NCI-H460 (cell line): ENCODE results near the gene TBC1D9B. TPM values are rescaled to one million over a fixed set of nuclear protein-coding genes. Genes with fewer than 3 reads are reported as not detected.
A peak's percentile ranks its signal among the peaks of the same experiment; 100 is the strongest.

Source experiments
- DNase-seq: peaks from one replicate; pipeline ENCODE4 v3.0.0-alpha.2; 2016; ENCODE audit warnings: low read depth; ENCODE audit errors: extremely low read depth
- polyA plus RNA-seq: library from polyadenylated mRNA; depleted of rRNA; stranded (reverse); fragments of >200 nt; gene quantifications from 2 replicates; pipeline ENCODE4 v1.2.3, GENCODE V29; 2014; cell fraction: nucleus; rRNA removed
- total RNA-seq: library from RNA; depleted of rRNA; stranded (reverse); fragments of >200 nt; shearing (Covaris generic); gene quantifications from 2 replicates; pipeline ENCODE4 v1.2.3, GENCODE V29; 2014; rRNA removed

The TBC1D9B gene
- 44.9 and 45.1 TPM in 2 replicates for total RNA-seq
- 127 and 173 TPM in 2 replicates for polyA plus RNA-seq

DNA sequence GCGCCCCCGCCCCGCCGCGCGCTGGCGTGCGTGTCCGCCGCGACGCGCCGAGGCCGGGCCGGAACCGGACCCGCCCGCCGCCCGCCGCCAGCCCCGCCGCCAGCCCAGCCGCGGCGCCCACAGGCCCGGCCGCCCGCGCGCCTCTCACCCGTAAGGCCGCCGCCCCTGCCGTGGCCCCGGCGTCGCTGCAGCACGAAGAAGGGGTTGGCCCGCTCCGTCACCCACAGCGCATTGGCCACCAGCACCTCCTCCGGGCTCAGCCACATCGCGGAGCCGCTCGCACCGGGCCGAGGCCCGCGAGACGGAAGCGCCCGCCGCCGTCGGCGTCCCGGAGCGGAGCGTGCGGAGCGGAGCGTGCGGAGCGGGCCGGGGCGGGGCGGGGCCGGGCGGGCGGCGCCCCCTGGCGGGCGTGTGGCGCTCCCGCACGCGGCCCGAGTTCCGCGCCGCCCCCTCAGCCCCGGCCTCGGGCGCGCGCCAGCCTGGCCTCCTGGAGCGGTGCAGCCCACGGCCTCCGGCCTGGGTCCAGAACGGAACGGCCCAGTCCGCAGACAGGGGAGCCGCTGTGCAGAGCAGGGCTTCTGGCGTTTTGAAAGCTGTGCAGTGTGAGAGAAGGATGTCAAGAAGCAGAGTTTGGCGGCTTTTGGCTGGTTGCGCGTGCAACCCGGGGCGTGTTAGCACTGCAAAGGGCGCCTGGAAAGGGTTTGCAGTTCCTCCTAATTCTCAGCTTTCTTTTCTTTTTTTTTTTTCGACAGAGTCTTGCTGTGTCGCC is at the start of gene TBC1D9B:
TSS of gene TBC1D9B (minus strand) at position 342 of the 769 bp plus-strand sequence. CDS start at position 266, 76 bp downstream.
- DNase-seq: peak; percentile 58

DNA sequence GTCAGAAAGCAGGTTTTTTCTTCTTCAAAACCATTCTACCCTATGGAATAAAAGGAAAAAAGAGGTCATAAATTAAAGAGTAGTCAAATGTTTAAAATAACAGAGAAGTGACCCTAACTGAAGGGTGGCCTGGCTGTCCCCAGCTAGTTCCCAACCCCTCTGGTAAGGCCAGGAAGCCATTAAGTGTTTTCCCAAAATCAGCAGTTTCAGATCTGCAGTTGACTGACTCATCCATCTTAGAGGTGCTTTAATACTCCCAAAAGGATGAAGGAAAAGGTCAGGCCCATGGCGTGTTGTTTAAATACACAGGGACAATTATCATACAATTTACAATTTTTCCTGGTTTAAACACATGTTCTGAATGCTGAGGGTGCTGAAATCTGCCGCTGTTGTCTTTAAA is 47.9 kb upstream of the TBC1D9B start:
- no peak for DNase-seq

GRCh38 chr5:179955062-179955461 is 47.4 kb upstream of the TBC1D9B start:
- DNase-seq: no peak

DNA sequence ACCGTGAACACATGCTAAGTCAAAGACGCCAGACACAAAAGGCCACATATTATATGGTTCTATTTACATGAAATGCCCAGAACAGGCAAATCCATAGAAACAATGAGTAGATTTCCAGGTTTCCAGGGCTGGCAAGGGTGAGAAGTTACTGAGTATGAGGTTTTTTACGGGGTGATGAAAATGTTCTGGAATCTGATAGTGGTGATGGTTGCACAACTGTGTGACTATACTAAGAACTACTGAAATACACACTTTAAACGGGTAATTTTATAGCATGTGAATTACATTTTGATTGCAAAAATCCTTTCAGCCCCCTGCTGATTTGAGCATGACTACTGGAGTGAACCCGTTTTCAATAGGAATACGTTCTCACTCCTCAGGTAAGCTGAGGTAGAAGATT is 46.7 kb upstream of the TBC1D9B start:
- no peak for DNase-seq

DNA sequence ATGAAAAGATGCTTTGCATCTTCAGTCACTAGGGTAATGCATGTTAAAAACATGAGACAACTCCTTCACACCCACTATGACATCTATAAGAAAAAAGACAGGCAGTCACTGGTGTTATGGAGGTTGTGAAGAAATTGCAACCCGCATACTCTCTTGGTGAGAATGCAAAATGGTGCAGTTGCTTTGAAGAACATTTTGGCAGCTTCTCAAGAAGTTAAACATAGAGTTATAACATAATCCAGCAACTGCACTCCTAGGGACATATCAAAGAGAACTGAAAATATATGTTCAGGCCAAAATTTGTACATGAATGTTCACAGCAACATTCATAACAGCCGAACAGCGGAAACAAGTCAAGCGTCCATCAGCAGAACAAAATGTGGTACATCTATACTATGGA is 46.3 kb upstream of the TBC1D9B start:
- no peak for DNase-seq

- DNase-seq: no peak
Observed at GRCh38 chr5:179936976-179937681, 29.4 kb upstream of the TBC1D9B start.

DNA sequence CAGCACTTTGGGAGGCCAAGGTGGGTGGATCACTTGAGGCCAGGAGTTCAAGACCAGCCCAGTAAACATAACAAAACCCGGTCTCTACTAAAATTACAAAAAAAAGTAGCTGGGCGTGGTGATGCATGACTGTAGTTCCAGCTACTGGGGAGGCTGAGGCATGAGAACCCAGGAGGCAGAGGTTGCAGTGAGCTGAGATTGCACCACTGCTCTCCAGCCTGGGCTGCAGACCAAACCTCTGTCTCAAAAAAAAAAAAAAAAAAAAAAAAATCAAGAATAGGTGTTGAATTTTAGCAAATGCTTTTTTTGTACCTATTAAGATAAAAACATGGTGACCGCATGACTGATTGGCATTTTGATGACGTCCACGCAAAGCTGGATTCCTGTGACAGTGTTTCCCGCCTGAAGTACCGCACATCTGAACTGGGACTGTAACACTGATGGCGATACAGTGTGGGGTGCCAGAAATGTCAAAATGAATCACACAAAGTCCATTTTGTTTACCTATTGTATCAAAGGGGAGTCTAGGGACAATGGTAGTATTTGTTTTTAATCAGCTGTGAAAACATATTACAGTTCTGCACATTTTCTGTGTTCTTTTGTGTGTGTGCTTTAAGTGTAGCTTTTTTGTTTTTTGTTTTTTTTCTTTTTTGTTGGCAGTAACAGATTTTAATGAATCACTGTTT is 23.2 kb upstream of the TBC1D9B start:
- DNase-seq: no peak

GRCh38 chr5:179927824-179928223 is 20.1 kb upstream of the TBC1D9B start:
- no peak for DNase-seq

- DNase-seq: no peak
Observed at GRCh38 chr5:179926657-179927056, 19.0 kb upstream of the TBC1D9B start.

DNA sequence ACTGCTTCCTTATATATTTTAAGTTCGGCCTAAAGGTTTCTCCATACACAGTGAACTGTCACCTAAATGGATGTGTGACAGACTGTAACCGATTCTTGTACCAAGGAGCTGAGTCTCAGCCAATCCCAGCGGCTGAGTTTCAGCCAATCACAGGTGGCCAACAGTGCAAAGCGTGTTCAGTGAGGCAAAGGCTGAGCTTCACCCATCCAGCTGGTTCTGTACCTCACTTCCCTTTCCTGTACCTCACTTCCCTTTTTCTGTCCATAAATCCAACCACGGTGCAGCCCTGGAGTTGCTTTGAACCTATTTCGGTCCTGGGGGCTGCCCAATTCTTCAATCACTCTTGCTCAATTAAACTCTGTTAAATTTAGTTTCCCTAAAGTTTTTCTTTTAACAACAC is 15.7 kb upstream of the TBC1D9B start:
- DNase-seq: no peak

DNA sequence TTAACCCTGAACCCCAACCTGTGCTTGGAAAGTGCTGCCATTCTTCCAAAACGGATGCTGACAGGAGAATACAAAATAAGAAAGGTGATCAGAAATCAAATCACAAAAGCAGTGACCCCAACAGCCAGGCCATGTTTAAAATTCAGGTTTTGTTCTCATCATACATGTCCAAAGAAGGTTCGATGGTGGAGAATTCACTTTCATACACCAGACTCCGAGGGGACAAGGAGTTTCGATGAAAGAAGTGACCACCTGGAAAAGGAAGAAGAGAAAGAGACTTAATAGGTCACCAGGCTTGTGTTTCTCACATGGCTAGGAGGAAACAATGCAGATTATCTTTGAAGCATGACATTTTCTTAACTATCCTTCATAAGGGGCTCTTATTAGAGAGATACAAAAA is 12.5 kb upstream of the TBC1D9B start:
- DNase-seq: no peak

DNA sequence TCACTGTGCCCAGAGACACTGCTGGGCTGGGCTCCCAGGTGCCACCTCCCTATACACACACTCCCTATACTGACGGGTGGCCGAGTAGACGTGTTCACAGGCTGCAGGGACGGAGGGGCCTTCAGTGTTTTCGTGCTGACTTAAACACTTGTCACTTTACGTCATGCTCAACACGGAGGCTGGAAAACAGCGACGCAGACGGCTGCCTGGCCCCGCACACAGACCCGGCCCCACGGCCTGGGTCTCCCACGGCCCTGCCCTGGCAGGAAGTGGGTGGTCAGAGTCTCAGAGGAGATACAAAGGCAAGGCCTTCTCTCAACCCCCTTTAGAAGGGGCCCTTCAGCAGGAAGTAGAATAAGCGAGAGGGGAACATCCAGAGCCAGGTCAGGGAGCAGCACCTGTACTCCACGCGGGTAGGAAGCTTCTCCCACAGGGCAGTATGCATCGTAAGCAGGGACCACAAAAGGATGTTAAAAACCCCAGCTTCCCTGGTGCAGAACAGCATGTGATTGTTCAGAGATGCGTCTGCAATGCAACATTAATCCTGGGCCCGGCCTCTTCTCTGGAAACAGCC is 11.9 kb upstream of the TBC1D9B start:
- no peak for DNase-seq

DNA sequence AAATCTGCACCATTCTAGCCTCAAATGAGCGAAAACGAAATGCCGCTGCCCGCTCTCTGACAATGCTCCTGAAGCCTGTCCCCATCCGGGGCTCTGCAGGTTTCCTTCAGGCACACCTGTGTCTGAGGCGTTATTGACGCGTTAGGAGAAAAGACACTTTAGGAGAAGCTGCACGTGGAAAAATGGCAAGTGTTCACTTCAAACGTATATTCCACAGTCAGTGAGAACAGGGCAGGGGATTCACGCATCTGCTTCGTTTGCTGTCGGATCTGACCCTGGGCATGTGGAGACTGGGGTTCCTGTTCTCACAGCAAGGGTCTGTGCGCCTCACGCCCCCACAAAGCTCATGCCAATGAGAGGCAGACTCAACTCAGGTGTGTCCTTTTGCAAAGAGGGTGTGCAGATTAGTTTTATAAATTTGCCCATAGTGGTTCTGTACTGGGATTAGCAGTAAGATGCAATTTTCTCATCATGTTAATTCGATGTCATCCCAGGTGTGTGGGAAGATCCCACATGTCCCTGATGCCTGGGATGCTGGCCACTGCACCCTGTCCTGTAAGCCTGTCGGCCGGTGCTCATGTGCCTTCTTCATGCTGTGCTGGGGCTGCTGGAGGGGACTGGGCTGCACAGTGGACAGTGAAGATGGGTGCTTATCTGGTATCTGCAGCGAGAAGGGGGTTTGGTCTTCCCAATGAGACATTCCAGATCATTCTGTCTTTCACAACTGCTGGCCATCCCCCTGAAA is 11.2 kb upstream of the TBC1D9B start:
- no peak for DNase-seq

GRCh38 chr5:179916523-179916922 is 8.8 kb upstream of the TBC1D9B start:
- DNase-seq: no peak

- no peak for DNase-seq
Observed at GRCh38 chr5:179915406-179915935, 7.8 kb upstream of the TBC1D9B start.

GRCh38 chr5:179914032-179914755 is 6.5 kb upstream of the TBC1D9B start:
- peak; percentile 48 for DNase-seq

DNA sequence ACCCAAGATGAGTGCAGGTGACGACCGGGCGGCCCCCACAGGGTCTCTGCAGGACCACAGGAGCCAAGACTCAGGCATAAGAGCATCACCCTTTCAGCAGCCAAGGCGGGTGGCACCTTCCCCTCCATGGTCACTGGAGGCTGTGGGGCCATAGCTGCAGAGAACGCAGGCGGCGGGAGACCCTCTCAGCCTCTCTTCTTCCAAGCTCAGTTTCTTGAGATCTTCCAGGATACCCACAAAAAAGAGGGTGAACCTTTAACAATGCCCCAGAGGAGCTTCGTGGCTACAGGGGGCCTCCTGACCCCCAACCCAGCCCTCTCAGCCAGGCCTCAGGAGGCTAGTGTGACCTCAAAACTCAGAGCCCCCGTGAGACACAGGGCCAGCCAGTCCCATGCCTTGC is 5.8 kb upstream of the TBC1D9B start:
- no peak for DNase-seq

DNA sequence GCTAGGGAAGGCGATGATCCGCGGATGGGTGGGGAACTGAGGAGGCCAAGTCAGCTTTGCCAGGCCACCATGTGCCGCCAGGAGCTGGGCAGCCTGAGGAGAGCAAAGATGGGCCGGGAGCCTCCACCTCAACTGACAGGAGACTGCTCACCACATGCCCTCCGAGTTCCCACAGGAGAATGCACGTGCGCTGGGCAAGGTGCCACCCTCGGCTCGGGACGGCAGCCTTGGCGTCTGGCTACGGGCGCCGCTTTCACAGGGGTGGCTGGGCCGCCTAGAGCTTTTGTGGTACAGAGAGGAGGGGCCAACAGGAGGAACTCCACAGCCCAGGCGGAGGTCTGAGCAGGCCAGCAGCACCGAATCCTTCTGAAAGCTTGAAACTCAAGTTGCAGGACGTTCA is 5.3 kb upstream of the TBC1D9B start:
- DNase-seq: no peak

- DNase-seq: no peak
Observed at GRCh38 chr5:179912386-179912785, 4.7 kb upstream of the TBC1D9B start.
